Measurements from ENCODE around the gene PPP1CA. TPM values are rescaled to one million over a fixed set of nuclear protein-coding genes. Genes with fewer than 3 reads are reported as not detected.

Gene PPP1CA
- total and polyA plus RNA-seq, 12 donors: 105 to 289 (median 151) TPM

- WGBS, 4 donors: 64 to 80% (median 71%) methylated on average over 14 to 21 of the region's 21 CpGs
- no peak for TF ChIP-seq POLR2A (IDR thresholded peaks at IDR 0.05)
- Histone ChIP-seq H3K27me3 (peaks cover 14% of the 10 kb centered on the region), H3K4me1 (replicated peaks in 1 of 2) (peaks cover 10 to 16% of the 10 kb centered on the region in 2 donors), H3K4me3 (no peak overlapping the region), H3K36me3 (replicated peaks in 1 of 2) (no peaks in the 10 kb centered on the region), H3K27ac (no peak overlapping the region), H3K9me3 (replicated peaks in 1 of 3) (no peaks in the 10 kb centered on the region)
- intact Hi-C loops (cut with DNase I): no loop called here
- DNase-seq: no peak
These were observed 15.0 kb upstream of the PPP1CA start for GRCh38 chr11:67416416-67417335.

GRCh38 chr11:67415501-67416304 is 14.0 kb upstream of the PPP1CA start, which contains the start of gene CARNS1:
TSS of gene CARNS1 (plus strand) at chr11:67415678. CDS start at chr11:67416200, 522 bp downstream.
- no peak for DNase-seq
- peaks cover 10 to 16% of the 10 kb centered on the region in 2 donors for H3K4me1 ChIP-seq (replicated peaks in 1 of 2)
- no peaks in the 10 kb centered on the region for H3K36me3 ChIP-seq (replicated peaks in 1 of 2)
- H3K9me3 ChIP-seq (replicated peaks in 1 of 3): no peaks in the 10 kb centered on the region
- TF ChIP-seq CTCF (IDR thresholded peaks at IDR 0.05) (no peak), POLR2A (IDR thresholded peaks at IDR 0.05) (no peak)
- intact Hi-C loops (cut with DNase I): no loop called here
- peaks cover 21% of the 10 kb centered on the region for H3K27me3 ChIP-seq
- WGBS, 4 donors: 5 to 32% (median 8%) methylated on average over 7 to 67 of the region's 67 CpGs
- no peak within 1 kb of the TSS for H3K27ac ChIP-seq
- H3K4me3 ChIP-seq: peak within 1 kb of the TSS in 1 of 4 donors; percentile 38

- no peaks in the 10 kb centered on the region for H3K9me3 ChIP-seq (replicated peaks in 1 of 3)
- TF ChIP-seq POLR2A (IDR thresholded peaks at IDR 0.05) (no peak), CTCF (IDR thresholded peaks at IDR 0.05) (no peak)
- no peaks in the 10 kb centered on the region for H3K36me3 ChIP-seq (replicated peaks in 1 of 2)
- H3K27ac ChIP-seq: no peak overlapping the region
- no peak overlapping the region for H3K4me3 ChIP-seq
- intact Hi-C loops (cut with DNase I): no loop called here
- peaks cover 34% of the 10 kb centered on the region for H3K27me3 ChIP-seq
- 41 to 76% (median 55%) methylated on average over 2 of the region's 2 CpGs for WGBS, 4 donors
- H3K4me1 ChIP-seq (replicated peaks in 1 of 2): peaks cover 4 to 9% of the 10 kb centered on the region in 2 donors
- DNase-seq: no peak
These were observed 11.7 kb upstream of the PPP1CA start for GRCh38 chr11:67413266-67413849.

GRCh38 chr11:67412495-67413179 is 11.0 kb upstream of the PPP1CA start:
- intact Hi-C loops (cut with DNase I): no loop called here
- TF ChIP-seq POLR2A (IDR thresholded peaks at IDR 0.05) (no peak), CTCF (IDR thresholded peaks at IDR 0.05) (no peak)
- WGBS, 4 donors: 49 to 63% (median 51%) methylated on average over 5 to 9 of the region's 9 CpGs
- Histone ChIP-seq H3K9me3 (replicated peaks in 1 of 3) (no peaks in the 10 kb centered on the region), H3K27ac (no peak overlapping the region), H3K36me3 (replicated peaks in 1 of 2) (no peaks in the 10 kb centered on the region), H3K4me3 (no peak overlapping the region), H3K27me3 (peaks cover 39% of the 10 kb centered on the region), H3K4me1 (replicated peaks in 1 of 2) (peaks cover 4 to 9% of the 10 kb centered on the region in 2 donors)
- no peak for DNase-seq
